Smooth muscle cell of trachea (primary cell): ENCODE results near the gene KDM4C. TPM values are rescaled to one million over a fixed set of nuclear protein-coding genes. Genes with fewer than 3 reads are reported as not detected.

Experiments used
- total RNA-seq: library from RNA; depleted of rRNA; stranded (reverse); fragments of >200 nt; gene quantifications from 2 replicates; pipeline ENCODE4 v1.2.1, GENCODE V29; 2014

KDM4C gene
- 30.4 and 30.8 TPM in 2 replicates for total RNA-seq

GRCh38 chr9:6757456-6758247 is at the start of gene KDM4C:
KDM4C (plus strand) TSS chr9:6757973; CDS start chr9:6792989, 35,016 bp downstream.

Other genes with a start within 250 kb of the KDM4C start
- gene GLDC, start 112.2 kb upstream of the KDM4C start, total RNA-seq = 0.50 and 0.58 TPM in 2 replicates